ENCODE results near the gene SLC2A4.

- no peak for TF ChIP-seq POLR2AphosphoS5 (IDR thresholded peaks at IDR 0.05)
- no peak for TF ChIP-seq POLR2A (IDR thresholded peaks at IDR 0.05)
These were observed 31.8 kb downstream of the SLC2A4 start for GRCh38 chr17:7313088-7313889.
